ENCODE data around the gene DGCR6L. TPM values are rescaled to one million over a fixed set of nuclear protein-coding genes. Genes with fewer than 3 reads are reported as not detected.

The DGCR6L gene
- total and polyA plus RNA-seq, 2 of the 4 experiments (the other 2 are of a cell fraction), result 65.4 to 80.4 TPM

GRCh38 chr22:20276468-20276867 lies 43.4 kb downstream of the DGCR6L start:
- no peak overlapping the region for H4K5ac ChIP-seq (ENCODE audit: low read depth, low read length)
- no peak overlapping the region for H4K8ac ChIP-seq (ENCODE audit: low read depth in 2 of 2, low read length in 2 of 2)
- dilution Hi-C loops (cut with HindIII; ENCODE audit: low sequenced_read_pairs, unreplicated experiment), result no loop called here
- no TSS peak for BruUV-seq (replicated peaks)
- CTCF ChIA-PET, result no interaction called here
- no peak for TF ChIP-seq USF2 (IDR thresholded peaks at IDR 0.05; ENCODE audit: low read depth, low read length)
- TF ChIP-seq POLR2A (IDR thresholded peaks at IDR 0.05; ENCODE audit: low read depth, low read length), result no peak
- no peak for TF ChIP-seq MAZ (IDR thresholded peaks at IDR 0.05; ENCODE audit: borderline replicate concordance, low read depth, low read length)
- TF ChIP-seq FOS (IDR thresholded peaks at IDR 0.05; ENCODE audit: low read depth, low read length), result no peak
- no peak for TF ChIP-seq NFE2L2 (IDR thresholded peaks at IDR 0.05; ENCODE audit: low read depth, low read length)
- TF ChIP-seq CEBPB (IDR thresholded peaks at IDR 0.05; ENCODE audit: low read depth, low read length), result no peak
- TF ChIP-seq MXI1 (IDR thresholded peaks at IDR 0.05; ENCODE audit: borderline replicate concordance, low read depth, low read length), result no peak
- no peak overlapping the region for H2AK5ac ChIP-seq (ENCODE audit: low read depth, low read length)
- no peak overlapping the region for H2BK120ac ChIP-seq (ENCODE audit: low read depth, low read length)
- POLR2A ChIA-PET (ENCODE audit: unreplicated experiment), result no interaction called here
- no peak overlapping the region for H3K4ac ChIP-seq (ENCODE audit: low read depth, low read length)
- H3K27me3 ChIP-seq (ENCODE audit: control insufficient read depth, insufficient read depth, low read length), result peaks cover 6% of the 10 kb centered on the region; the same call in 1 of the 2 replicates
- no peak overlapping the region for H3K18ac ChIP-seq (ENCODE audit: low read depth, low read length)
- no peak overlapping the region for H3K4me3 ChIP-seq (ENCODE audit: insufficient read depth, low read depth, low read length)
- H3K27ac ChIP-seq (ENCODE audit: insufficient read depth, low read length), result no peak overlapping the region
- no peaks in the 10 kb centered on the region for H3K79me1 ChIP-seq (ENCODE audit: low read depth in 1 of 2, low read length in 2 of 2)
- WGBS, 2 experiments (ENCODE audit: extremely low coverage in 2 of 2, insufficient read length in 1 of 2), result 78% methylated on average over 3 of the region's 7 CpGs; no CpG with 5 or more reads in 1 of the 2 experiments
- no peak overlapping the region for H2BK5ac ChIP-seq (ENCODE audit: low read depth, low read length, poor library complexity, severe bottlenecking)
- no peak overlapping the region for H3K14ac ChIP-seq (replicated peaks; ENCODE audit: low read depth, low read length)
- no peak overlapping the region for H2BK20ac ChIP-seq (ENCODE audit: low read depth, low read length)
- no peaks in the 10 kb centered on the region for H3K36me3 ChIP-seq (ENCODE audit: control insufficient read depth, insufficient read depth, low read length)
- no peak for ATAC-seq (ENCODE audit: low read depth)
- intact Hi-C loops (cut with micrococcal nuclease), result no loop called here
- no peak overlapping the region for H3K9ac ChIP-seq (ENCODE audit: low read depth, low read length)
- H4K91ac ChIP-seq (ENCODE audit: insufficient read depth, low read depth, low read length), result no peak overlapping the region
- no peaks in the 10 kb centered on the region for H3K4me1 ChIP-seq (ENCODE audit: control insufficient read depth, insufficient read depth, low read length)
- in situ Hi-C loops (cut with MboI; ENCODE audit: low sequenced_read_pairs), result loop anchor here (5.0 kb wide), 1 partner anchor 104 kb away; no protein-coding TSS in a partner anchor
- H3K4me2 ChIP-seq (ENCODE audit: low read depth, low read length), result no peak overlapping the region
- H3K9me3 ChIP-seq (ENCODE audit: control insufficient read depth, insufficient read depth, low read length), result no peaks in the 10 kb centered on the region
- H2AK9ac ChIP-seq (replicated peaks; ENCODE audit: low read depth, low read length, poor library complexity), result no peak overlapping the region
- H4K20me1 ChIP-seq (ENCODE audit: insufficient read depth, low read length), result no peaks in the 10 kb centered on the region
- no peak overlapping the region for H3K56ac ChIP-seq (ENCODE audit: extremely low read depth, insufficient read depth, low read length)
- no peak overlapping the region for H2BK15ac ChIP-seq (ENCODE audit: low read depth, low read length)
- H2AFZ ChIP-seq (replicated peaks; ENCODE audit: low read length, poor library complexity), result no peak overlapping the region
- no peaks in the 10 kb centered on the region for H3K9me1 ChIP-seq (ENCODE audit: insufficient read depth, low read length)
- DNase-seq, result no peak
- no peak overlapping the region for H3K23ac ChIP-seq (ENCODE audit: low read depth, low read length)
